ENCODE data around the gene KCTD10.

- TF ChIP-seq CTCF (IDR thresholded peaks at IDR 0.05) = no peak
- no peak for TF ChIP-seq REST (IDR thresholded peaks at IDR 0.05; ENCODE audit: insufficient read depth in 1 of 2, low read depth in 2 of 2, low read length in 1 of 2)
Measured at GRCh38 chr12:109489016-109489954, 12.2 kb upstream of the KCTD10 start.

All from Panc1 (cell line).